HEK293 (cell line): ENCODE data around the gene ZNF273.

Experiments
- CTCF ChIP-seq: fragments of 450-650 bp; formaldehyde crosslinking; IDR thresholded peaks from 2 replicates; pipeline ENCODE4 v1.5.1; 2016; ENCODE audit warnings: missing biosample characterization, missing genetic modification characterization
- GLIS2 ChIP-seq: fragments of 450-650 bp; formaldehyde crosslinking; IDR thresholded peaks from 2 replicates; pipeline ENCODE4 v1.5.1; 2016; ENCODE audit warnings: missing biosample characterization, missing genetic modification characterization
- HOXA7 ChIP-seq: sonication (generic); formaldehyde crosslinking; IDR thresholded peaks from 2 replicates; pipeline ENCODE4 v1.8.1; 2022; ENCODE audit warnings: missing genetic modification reagents, borderline replicate concordance
- OVOL3 ChIP-seq: fragments of 450-650 bp; formaldehyde crosslinking; IDR thresholded peaks from 2 replicates; pipeline ENCODE4 v1.5.1; 2016; ENCODE audit warnings: missing biosample characterization, missing genetic modification characterization
- ZBTB49 ChIP-seq: fragments of 450-650 bp; formaldehyde crosslinking; IDR thresholded peaks from 2 replicates; pipeline ENCODE4 v1.5.1; 2016; ENCODE audit warnings: missing biosample characterization, missing genetic modification characterization, low read depth
- ZBTB7A ChIP-seq: fragments of 450-650 bp; formaldehyde crosslinking; IDR thresholded peaks from 2 replicates; pipeline ENCODE4 v1.5.1; 2016; ENCODE audit warnings: low read depth, missing biosample characterization, missing genetic modification characterization
- ZFP41 ChIP-seq: fragments of 450-650 bp; formaldehyde crosslinking; IDR thresholded peaks from 2 replicates; pipeline ENCODE4 v1.5.1; 2016; ENCODE audit warnings: missing biosample characterization, missing genetic modification characterization, borderline replicate concordance
- ZNF18 ChIP-seq: fragments of 450-650 bp; formaldehyde crosslinking; IDR thresholded peaks from 2 replicates; pipeline ENCODE4 v1.5.1; 2016; ENCODE audit warnings: missing biosample characterization, missing genetic modification characterization
- ZNF239 ChIP-seq: fragments of 450-650 bp; formaldehyde crosslinking; IDR thresholded peaks from 2 replicates; pipeline ENCODE4 v1.5.1; 2016; ENCODE audit warnings: missing biosample characterization, missing genetic modification characterization
- ZNF280D ChIP-seq: fragments of 450-650 bp; formaldehyde crosslinking; IDR thresholded peaks from 2 replicates; pipeline ENCODE4 v1.5.1; 2016; ENCODE audit warnings: missing biosample characterization, missing genetic modification characterization
- ZNF398 ChIP-seq: fragments of 450-650 bp; formaldehyde crosslinking; IDR thresholded peaks from 2 replicates; pipeline ENCODE4 v1.5.1; 2017; ENCODE audit warnings: missing biosample characterization, missing genetic modification characterization
- ZNF658 ChIP-seq: fragments of 450-650 bp; formaldehyde crosslinking; IDR thresholded peaks from 2 replicates; pipeline ENCODE4; 2016; ENCODE audit warnings: missing biosample characterization, missing genetic modification characterization

GRCh38 chr7:64879800-64880199, 23.3 kb upstream of the ZNF273 start:
- TF ChIP-seq ZFP41 (tag by site-specific recombination) (no peak), CTCF (tag by site-specific recombination) (no peak), ZBTB7A (tag by site-specific recombination) (no peak), OVOL3 (tag by site-specific recombination) (no peak), ZNF398 (tag by site-specific recombination) (no peak), ZNF658 (tag by site-specific recombination) (no peak), HOXA7 (no peak), GLIS2 (no peak), ZNF280D (tag by site-specific recombination) (no peak), ZNF18 (tag by site-specific recombination) (no peak), ZNF239 (tag by site-specific recombination) (no peak), ZBTB49 (tag by site-specific recombination) (no peak)
